GM12878 (cell line): ENCODE results near the gene HIP1. TPM values are rescaled to one million over a fixed set of nuclear protein-coding genes. Genes with fewer than 3 reads are reported as not detected.

Source experiments
- ATAC-seq: fragments of 200-7000 bp; cut with Tn5 transposase; 3 replicates; pipeline ENCODE4 v1.9.1; 2020; ENCODE audit warnings: mild to moderate bottlenecking, moderate library complexity
- BruUV-seq: library from RNA; stranded (reverse); fragments of 400-500 nt; replicated peaks from 2 replicates; lab custom pipeline; 2021; lab: Mats Ljungman, UMichigan
- CTCF ChIA-PET: fragments of 300-600 bp; sonication (Branson Sonifier 250); formaldehyde crosslinking; extraction: SDS; loops from one replicate; lab custom pipeline; 2021; ENCODE audit warnings: inconsistent platforms; lab: Yijun Ruan, JAX
- POLR2A ChIA-PET: fragments of 350-600 bp; formaldehyde crosslinking; extraction: SDS; loops from one replicate; lab custom pipeline; 2021; ENCODE audit warnings: inconsistent platforms; lab: Charles Lee
- RAD21 ChIA-PET: fragments of 300-600 bp; sonication (Branson Sonifier 250); formaldehyde crosslinking; loops from one replicate; lab custom pipeline; 2023; ENCODE audit warnings: antibody characterized with exemption; ENCODE audit not compliant: unreplicated experiment; lab: Charles Lee
- SMC1A ChIA-PET: fragments of 300-600 bp; sonication (Branson Sonifier 250); formaldehyde crosslinking; loops from one replicate; lab custom pipeline; 2023; ENCODE audit not compliant: unreplicated experiment, uncharacterized antibody; lab: Charles Lee
- DNase-seq: peaks from one replicate; pipeline ENCODE4 v3.0.0-alpha.2; 2011; ENCODE audit warnings: low read depth, low spot score
- FAIRE-seq: peaks from 3 replicates; lab custom pipeline; 2011; peaks lifted over from hg19 to GRCh38; lab: Jason Lieb, UNC
- H2AFZ ChIP-seq: 2 replicates; pipeline ENCODE4 v1.6.0; 2011; ENCODE audit warnings: low read depth, low read length, control low read depth; ENCODE audit not compliant: control insufficient read depth
- H3K27ac ChIP-seq: 2 replicates; pipeline ENCODE4 v1.5.1; 2011; ENCODE audit warnings: control low read depth; ENCODE audit not compliant: control insufficient read depth, insufficient read depth
- H3K27me3 ChIP-seq, 2 experiments: replicated peaks in 1 of 2; 2 replicates each; pipeline versions ENCODE4 v1.6.0 to v1.6.1; 2011; ENCODE audit warnings: low read length in 1 of 2; ENCODE audit not compliant: control insufficient read depth in 2 of 2, insufficient read depth in 2 of 2
- H3K36me3 ChIP-seq, 2 experiments: 2 replicates each; pipeline ENCODE4 v1.5.1; 2011; ENCODE audit warnings: low read length in 1 of 2; ENCODE audit not compliant: control insufficient read depth in 2 of 2, insufficient read depth in 2 of 2
- H3K4me1 ChIP-seq: 2 replicates; pipeline ENCODE4 v1.6.1; 2011; ENCODE audit warnings: mild to moderate bottlenecking, low read length, moderate library complexity, mixed read lengths; ENCODE audit not compliant: control insufficient read depth, insufficient read depth
- H3K4me2 ChIP-seq: 2 replicates; pipeline ENCODE4 v1.6.0; 2011; ENCODE audit warnings: control low read depth; ENCODE audit not compliant: control insufficient read depth, insufficient read depth
- H3K4me3 ChIP-seq: fragments of 200-600 bp; sonication (generic); 2 replicates; pipeline ENCODE4 v1.5.1; 2016
- H3K79me2 ChIP-seq: 2 replicates; pipeline ENCODE4 v1.6.0; 2011; ENCODE audit warnings: low read length; ENCODE audit not compliant: control insufficient read depth, insufficient read depth
- H3K9ac ChIP-seq: 2 replicates; pipeline ENCODE4 v1.8.0; 2011; ENCODE audit warnings: low read length, control low read depth, mixed read lengths; ENCODE audit not compliant: control insufficient read depth, insufficient read depth
- H3K9me3 ChIP-seq: replicated peaks from 3 replicates; pipeline ENCODE4 v1.5.1; 2011; ENCODE audit warnings: mild to moderate bottlenecking, low read length; ENCODE audit not compliant: control insufficient read depth, insufficient read depth
- H4K20me1 ChIP-seq: 2 replicates; pipeline ENCODE4 v1.6.0; 2011; ENCODE audit not compliant: control insufficient read depth, insufficient read depth
- CBX3 ChIP-seq: fragments of 200-600 bp; sonication (generic); IDR thresholded peaks from 2 replicates; pipeline ENCODE4 v1.6.1; 2016; ENCODE audit warnings: low read depth, borderline replicate concordance
- CEBPB ChIP-seq, 2 experiments: fragments of 150-350 bp in 1 of 2; IDR thresholded peaks; 2 replicates each; pipeline ENCODE4 v1.6.1; 2012 to 2014; ENCODE audit warnings: low read depth in 2 of 2, low read length in 2 of 2, borderline replicate concordance in 1 of 2, inconsistent platforms in 1 of 2
- MXI1 ChIP-seq: fragments of 150-350 bp; IDR thresholded peaks from 2 replicates; pipeline ENCODE4 v1.6.1; 2011; ENCODE audit warnings: low read depth, mild to moderate bottlenecking, inconsistent platforms, low read length, improper control_type of control experiment
- MYC ChIP-seq: IDR thresholded peaks from 2 replicates; pipeline ENCODE4 v1.6.1; 2011; ENCODE audit warnings: mild to moderate bottlenecking, low read length, moderate library complexity, inconsistent platforms; ENCODE audit not compliant: insufficient read depth, insufficient replicate concordance, insufficient read length, severe bottlenecking
- NR2C1 ChIP-seq: fragments of 450-650 bp; IDR thresholded peaks from 2 replicates; pipeline ENCODE4 v1.6.1; 2017; ENCODE audit warnings: antibody characterized with exemption, mild to moderate bottlenecking, moderate library complexity
- PKNOX1 ChIP-seq: fragments of 450-650 bp; IDR thresholded peaks from 2 replicates; pipeline ENCODE4 v1.6.1; 2016; ENCODE audit warnings: mild to moderate bottlenecking
- PML ChIP-seq: IDR thresholded peaks from 2 replicates; pipeline ENCODE4 v1.6.1; 2012; ENCODE audit warnings: low read length, inconsistent platforms
- RBBP5 ChIP-seq: fragments of 200-600 bp; sonication (generic); conservative IDR thresholded peaks from 2 replicates; pipeline ENCODE4 v1.6.1; 2016
- SMAD5 ChIP-seq: IDR thresholded peaks from 2 replicates; pipeline ENCODE4 v1.6.1; 2016; ENCODE audit warnings: antibody characterized with exemption, low read depth
- TAF1 ChIP-seq: IDR thresholded peaks from 2 replicates; pipeline ENCODE4 v1.6.1; 2011; ENCODE audit warnings: mild to moderate bottlenecking, low read depth, low read length, borderline replicate concordance
- USF2 ChIP-seq: IDR thresholded peaks from 2 replicates; pipeline ENCODE4 v1.6.1; 2011; ENCODE audit warnings: low read depth, low read length, improper control_type of control experiment, borderline replicate concordance
- WGBS: methylation state at CpG from one replicate; pipeline ENCODE4 v1.1.6; 2016; ENCODE audit warnings: low lambda C conversion rate; ENCODE audit not compliant: insufficient replicate concordance, insufficient coverage; ENCODE audit errors: missing lambda C conversion rate; 5-methylcytosine and 5-hydroxymethylcytosine counted together
- in situ Hi-C: fragments of 300-500 bp; cut with MboI; formaldehyde crosslinking; loops from 9 replicates; pipeline ENCODE4 v1.14.3; 2018; ENCODE audit warnings: mixed read lengths
- intact Hi-C: fragments of 100-400 bp; cut with micrococcal nuclease; formaldehyde crosslinking; loops from one replicate; pipeline ENCODE4 v1.14.2; 2022; ENCODE audit not compliant: unreplicated experiment
- polyA plus RNA-seq, 11 experiments: library from polyadenylated mRNA; depleted of rRNA in 4 of 11; unstranded in 6 of 11; stranded (reverse) in 5 of 11; fragments of >200 nt; fragmentation: Nextera tagmentation in 4 of 11; fragmentation: Illumina TruSeq in 1 of 11; extraction: Ambion mirVana in 4 of 11; extraction: Trizol in 1 of 11; gene quantifications; 1 replicate in 1 of 11; 2 replicates in 10 of 11; pipeline versions ENCODE4 v1.2.1 to v1.2.3, GENCODE V29; 2011 to 2016; ENCODE audit warnings: inconsistent platforms in 2 of 11, missing spikeins in 2 of 11, low read depth in 1 of 11
- total RNA-seq, 4 experiments: library from RNA; depleted of rRNA in 3 of 4; stranded (reverse); fragments of >200 nt in 3 of 4; fragmentation: Illumina TruSeq in 1 of 4; extraction: Trizol in 1 of 4; gene quantifications; 2 replicates each; pipeline versions ENCODE4 v1.2.1 to v1.2.3, GENCODE V29; 2013 to 2021
- TF ChIP-seq, protein P1 (sequence below), 3 experiments: IDR thresholded peaks in 2 of 3; conservative IDR thresholded peaks in 1 of 3; 2 replicates each; pipeline ENCODE4 v1.5.1; 2011; ENCODE audit warnings: low read depth in 3 of 3, low read length in 3 of 3, mild to moderate bottlenecking in 3 of 3, control low read depth in 2 of 3, moderate library complexity in 2 of 3, inconsistent platforms in 1 of 3, mixed read lengths in 1 of 3; ENCODE audit not compliant: control insufficient read depth in 2 of 3, insufficient read depth in 1 of 3; ENCODE audit errors: extremely low read depth in 1 of 3

HIP1 gene
- total and polyA plus RNA-seq, 10 of the 15 experiments (the other 5 are each of a cell fraction or from before 2014, with no cell fraction given), result 1.2 to 9.7 (median 3.2) TPM

DNA sequence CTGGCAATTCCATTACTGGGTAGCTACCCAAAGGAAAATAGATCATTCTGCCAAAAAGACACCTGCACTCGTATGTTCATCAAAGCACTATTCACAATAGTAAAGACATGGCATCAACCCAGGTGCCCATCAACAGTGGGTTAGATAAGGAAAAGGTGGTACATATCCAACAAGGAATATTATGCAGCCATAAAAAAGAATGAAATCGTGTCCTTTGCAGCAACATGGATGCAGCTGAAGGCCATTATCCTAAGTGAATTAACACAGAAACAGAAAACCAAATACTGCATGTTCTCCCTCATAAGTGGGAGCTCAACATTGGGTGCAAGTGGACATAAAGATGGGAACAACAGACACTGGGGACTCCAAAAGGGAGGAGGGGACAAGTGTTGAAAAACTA is 93.2 kb downstream of the HIP1 start:
- POLR2A ChIA-PET, result no interaction called here
- in situ Hi-C loops, result loop anchor here (10.0 kb wide), 1 partner anchor 581 kb away; no protein-coding TSS in a partner anchor
- no TSS peak for BruUV-seq
- H3K4me1 ChIP-seq, result peaks cover 4% of the 10 kb centered on the region
- SMC1A ChIA-PET, result interaction anchor here (0.8 kb wide), 1 partner anchor 117 kb away, joined by 3 read pairs; no protein-coding TSS in a partner anchor
- intact Hi-C loops, result loop anchor here (10.0 kb wide), 1 partner anchor 211 kb away; no protein-coding TSS in a partner anchor
- peaks cover 3% of the 10 kb centered on the region; the same call in 1 of the 3 replicates for H3K9me3 ChIP-seq
- H3K9ac ChIP-seq, result no peak overlapping the region
- FAIRE-seq (no peak), ATAC-seq (no peak), DNase-seq (no peak)
- no peaks in the 10 kb centered on the region for H3K36me3 ChIP-seq
- WGBS, result 90% methylated on average over 2 of the region's 2 CpGs
- no peak overlapping the region for H3K27ac ChIP-seq
- H3K27me3 ChIP-seq, result no peaks in the 10 kb centered on the region
- CTCF ChIA-PET, result interaction anchor here (0.9 to 2.3 kb wide), 2 partner anchors 87 to 117 kb away, joined by 3 to 10 read pairs; no protein-coding TSS in a partner anchor
- H3K79me2 ChIP-seq, result no peaks in the 10 kb centered on the region
- RAD21 ChIA-PET, result interaction anchor here (0.5 kb wide), 1 partner anchor 104 kb away, joined by 3 read pairs; no protein-coding TSS in a partner anchor
- no peak overlapping the region for H3K4me3 ChIP-seq
- no peak overlapping the region for H2AFZ ChIP-seq
- no peak for TF ChIP-seq PML
- no peak for TF ChIP-seq MXI1
- TF ChIP-seq MYC, result no peak
- no peak for TF ChIP-seq CEBPB (IDR thresholded peaks at IDR 0.05; ENCODE audit: borderline replicate concordance in 1 of 2, low read depth in 2 of 2, low read length in 2 of 2)
- no peak for TF ChIP-seq CBX3
- no peak for TF ChIP-seq PKNOX1
- no peak for TF ChIP-seq SMAD5
- no peak for TF ChIP-seq TAF1
- TF ChIP-seq, protein P1, sequence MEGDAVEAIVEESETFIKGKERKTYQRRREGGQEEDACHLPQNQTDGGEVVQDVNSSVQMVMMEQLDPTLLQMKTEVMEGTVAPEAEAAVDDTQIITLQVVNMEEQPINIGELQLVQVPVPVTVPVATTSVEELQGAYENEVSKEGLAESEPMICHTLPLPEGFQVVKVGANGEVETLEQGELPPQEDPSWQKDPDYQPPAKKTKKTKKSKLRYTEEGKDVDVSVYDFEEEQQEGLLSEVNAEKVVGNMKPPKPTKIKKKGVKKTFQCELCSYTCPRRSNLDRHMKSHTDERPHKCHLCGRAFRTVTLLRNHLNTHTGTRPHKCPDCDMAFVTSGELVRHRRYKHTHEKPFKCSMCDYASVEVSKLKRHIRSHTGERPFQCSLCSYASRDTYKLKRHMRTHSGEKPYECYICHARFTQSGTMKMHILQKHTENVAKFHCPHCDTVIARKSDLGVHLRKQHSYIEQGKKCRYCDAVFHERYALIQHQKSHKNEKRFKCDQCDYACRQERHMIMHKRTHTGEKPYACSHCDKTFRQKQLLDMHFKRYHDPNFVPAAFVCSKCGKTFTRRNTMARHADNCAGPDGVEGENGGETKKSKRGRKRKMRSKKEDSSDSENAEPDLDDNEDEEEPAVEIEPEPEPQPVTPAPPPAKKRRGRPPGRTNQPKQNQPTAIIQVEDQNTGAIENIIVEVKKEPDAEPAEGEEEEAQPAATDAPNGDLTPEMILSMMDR (IDR thresholded peaks at IDR 0.05 in 2 of 3, conservative IDR thresholded peaks at IDR 0.05 in 1 of 3; ENCODE audit: control insufficient read depth in 2 of 3, extremely low read depth in 1 of 3, insufficient read depth in 1 of 3, low read depth in 3 of 3, low read length in 3 of 3), result no peak
- TF ChIP-seq NR2C1, result no peak
- no peak for TF ChIP-seq RBBP5
- no peak for TF ChIP-seq USF2
- H4K20me1 ChIP-seq, result no peaks in the 10 kb centered on the region
- no peak overlapping the region for H3K4me2 ChIP-seq
